NB4 (cell line): ENCODE data around the gene METAP1.

ENCODE experiments used
- DNase-seq: peaks from one replicate; pipeline ENCODE4 v3.0.0; 2010; ENCODE audit warnings: low read depth
- H3K4me3 ChIP-seq: one replicate; pipeline ENCODE4 v1.5.1; 2011; ENCODE audit warnings: mild to moderate bottlenecking, low read depth, low read length, moderate library complexity
- MAX ChIP-seq: IDR thresholded peaks from 2 replicates; pipeline ENCODE4 v1.6.1; 2011; ENCODE audit warnings: low read depth, low read length
- MYC ChIP-seq: IDR thresholded peaks from 2 replicates; pipeline ENCODE4 v1.6.1; 2011; ENCODE audit warnings: low read depth, low read length
- POLR2A ChIP-seq: IDR thresholded peaks from 2 replicates; pipeline ENCODE4 v1.6.1; 2011; ENCODE audit warnings: mild to moderate bottlenecking; ENCODE audit not compliant: insufficient read length; ENCODE audit errors: extremely low read depth
- TF ChIP-seq, protein P1 (sequence below): IDR thresholded peaks from one replicate; pipeline ENCODE4 v1.5.1; 2012; ENCODE audit warnings: low read depth, low read length

The METAP1 gene

DNA sequence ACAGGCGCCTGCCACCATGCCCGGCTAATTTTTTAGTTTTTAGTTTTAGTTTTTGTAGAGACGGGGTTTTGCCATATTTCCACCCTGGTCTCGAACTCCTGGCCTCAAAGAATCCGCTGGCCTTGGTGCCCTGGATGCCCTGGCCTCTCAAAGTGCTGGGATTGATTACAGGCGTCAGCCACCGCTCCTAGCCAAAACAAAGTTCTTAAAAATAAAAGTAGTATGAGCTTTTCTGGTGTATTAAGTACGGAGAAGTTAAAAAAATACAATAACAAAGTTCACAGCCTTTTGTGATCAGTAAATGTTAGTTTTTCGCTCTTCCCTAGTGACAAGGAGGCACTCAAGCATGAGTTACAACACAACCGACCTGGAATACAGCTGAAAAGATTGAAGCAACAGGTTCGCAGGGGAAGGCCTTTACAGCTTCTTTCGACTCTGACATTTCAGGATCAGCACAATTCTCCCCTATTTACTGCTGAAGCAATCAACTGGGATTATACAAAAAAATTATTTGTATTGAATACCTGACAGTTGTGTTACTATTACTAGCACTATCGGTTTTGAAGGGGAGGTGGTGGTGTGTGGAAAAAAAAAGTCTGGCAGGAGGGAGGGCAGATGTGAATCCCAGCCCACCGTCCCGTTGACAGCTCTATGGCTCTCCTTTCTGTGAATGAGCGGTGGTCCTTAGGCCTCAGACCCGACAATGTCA is 893 bp upstream of the METAP1 start:
- DNase-seq, result no peak
- peak overlapping the region; percentile 66 for H3K4me3 ChIP-seq
- TF ChIP-seq MYC, result no peak
- TF ChIP-seq MAX, result no peak
- TF ChIP-seq, protein P1, sequence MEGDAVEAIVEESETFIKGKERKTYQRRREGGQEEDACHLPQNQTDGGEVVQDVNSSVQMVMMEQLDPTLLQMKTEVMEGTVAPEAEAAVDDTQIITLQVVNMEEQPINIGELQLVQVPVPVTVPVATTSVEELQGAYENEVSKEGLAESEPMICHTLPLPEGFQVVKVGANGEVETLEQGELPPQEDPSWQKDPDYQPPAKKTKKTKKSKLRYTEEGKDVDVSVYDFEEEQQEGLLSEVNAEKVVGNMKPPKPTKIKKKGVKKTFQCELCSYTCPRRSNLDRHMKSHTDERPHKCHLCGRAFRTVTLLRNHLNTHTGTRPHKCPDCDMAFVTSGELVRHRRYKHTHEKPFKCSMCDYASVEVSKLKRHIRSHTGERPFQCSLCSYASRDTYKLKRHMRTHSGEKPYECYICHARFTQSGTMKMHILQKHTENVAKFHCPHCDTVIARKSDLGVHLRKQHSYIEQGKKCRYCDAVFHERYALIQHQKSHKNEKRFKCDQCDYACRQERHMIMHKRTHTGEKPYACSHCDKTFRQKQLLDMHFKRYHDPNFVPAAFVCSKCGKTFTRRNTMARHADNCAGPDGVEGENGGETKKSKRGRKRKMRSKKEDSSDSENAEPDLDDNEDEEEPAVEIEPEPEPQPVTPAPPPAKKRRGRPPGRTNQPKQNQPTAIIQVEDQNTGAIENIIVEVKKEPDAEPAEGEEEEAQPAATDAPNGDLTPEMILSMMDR, result no peak
- TF ChIP-seq POLR2A, result no peak

DNA sequence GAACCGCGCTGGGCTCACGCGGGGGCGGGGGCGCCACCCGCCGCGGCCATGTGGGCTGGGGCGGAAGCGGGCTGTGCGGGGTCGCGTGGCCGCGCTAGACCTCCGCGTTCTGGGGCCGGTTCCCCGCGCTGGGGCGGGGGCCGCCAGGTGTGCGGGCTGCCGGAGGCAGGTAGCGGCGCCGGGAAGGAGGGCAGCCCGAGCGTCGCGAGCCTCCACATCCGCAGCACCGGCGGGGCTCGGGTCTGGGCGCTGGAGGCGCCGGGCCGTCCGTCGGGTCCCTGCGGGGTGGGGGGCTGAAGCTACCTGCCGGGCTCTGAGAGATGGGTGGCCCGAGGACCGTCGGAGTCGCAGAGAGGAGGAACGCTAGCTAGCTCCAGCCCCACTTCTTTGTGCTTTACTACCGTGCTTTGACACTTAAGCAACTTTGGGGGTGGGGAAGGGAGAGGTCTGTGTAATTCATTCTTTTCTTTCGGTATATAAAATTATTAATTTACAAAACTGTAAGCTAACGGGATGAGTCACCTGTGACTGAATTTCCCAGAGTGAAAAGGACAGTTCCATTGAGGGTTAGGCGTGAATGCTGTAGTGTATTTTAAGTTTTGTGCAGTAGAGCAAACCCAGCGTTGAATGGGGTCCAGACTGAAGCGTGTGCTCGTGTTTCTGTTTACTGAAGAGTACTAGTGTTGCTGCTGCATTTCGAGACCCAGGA is 689 bp downstream of the METAP1 start:
- H3K4me3 ChIP-seq, result peak overlapping the region; percentile 89
- DNase-seq, result peak; percentile 51
- TF ChIP-seq MYC (peak; percentile 80), MAX (0 out of 2 replicates have a peak, but pooled peaks have one; percentile 48)
- TF ChIP-seq, protein P1, result no peak

GRCh38 chr4:98996765-98997068 is 1.2 kb downstream of the METAP1 start:
- TF ChIP-seq MAX (no peak), POLR2A (no peak), MYC (no peak)
- TF ChIP-seq, protein P1, result no peak
- DNase-seq, result no peak
- H3K4me3 ChIP-seq, result peak overlapping the region; percentile 89

DNA sequence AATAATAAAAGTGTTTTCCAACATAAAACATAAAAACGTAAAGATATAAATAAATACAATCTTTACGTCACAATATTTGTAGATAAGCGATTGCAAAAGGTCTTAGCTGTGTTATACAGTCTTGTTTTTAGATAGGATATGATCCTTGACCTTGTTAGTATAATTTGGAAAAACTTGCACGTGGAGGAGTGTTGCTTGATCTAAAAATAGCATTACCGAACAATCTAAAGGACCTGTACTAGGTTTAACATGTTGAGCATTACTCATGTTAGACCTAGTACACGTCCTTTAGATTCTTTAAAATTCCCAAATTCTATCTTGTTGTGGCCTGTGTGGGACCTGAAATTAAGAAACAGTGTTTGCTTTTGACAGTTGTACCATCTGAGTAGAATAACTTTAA is 1.6 kb downstream of the METAP1 start:
- no peak for DNase-seq
- H3K4me3 ChIP-seq, result peak overlapping the region; percentile 89
- TF ChIP-seq, protein P1, result no peak
- TF ChIP-seq MYC, result no peak
- TF ChIP-seq POLR2A, result no peak
- TF ChIP-seq MAX, result no peak

DNA sequence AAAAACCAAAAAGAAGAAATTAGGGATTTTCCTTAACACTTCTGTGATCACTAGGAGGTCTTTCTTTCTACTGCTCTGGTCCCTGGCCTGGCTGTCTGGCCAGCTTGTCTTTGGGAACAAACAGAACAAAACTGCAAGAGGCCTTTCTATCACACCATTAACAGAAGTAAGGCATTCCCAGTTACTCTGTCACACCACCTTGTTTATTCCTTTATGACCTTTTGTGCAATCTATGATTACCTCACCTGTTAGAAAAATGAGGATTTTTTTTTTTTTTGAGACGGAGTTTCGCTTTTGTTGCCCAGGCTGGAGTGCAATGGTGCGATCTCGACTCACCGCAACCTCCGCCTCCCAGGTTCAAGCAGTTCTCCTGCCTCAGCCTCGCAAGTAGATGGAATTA is 3.0 kb downstream of the METAP1 start:
- no peak overlapping the region for H3K4me3 ChIP-seq
- no peak for DNase-seq
- TF ChIP-seq MAX (no peak), POLR2A (no peak), MYC (no peak)
- TF ChIP-seq, protein P1, result no peak
